ENCODE results near the gene RAI1.
"Not testable (repeated sequence)": the region's sequence is repeated elsewhere in the genome, so short reads cannot be mapped to it uniquely, and the experiment has no call there.

The RAI1 gene

DNA sequence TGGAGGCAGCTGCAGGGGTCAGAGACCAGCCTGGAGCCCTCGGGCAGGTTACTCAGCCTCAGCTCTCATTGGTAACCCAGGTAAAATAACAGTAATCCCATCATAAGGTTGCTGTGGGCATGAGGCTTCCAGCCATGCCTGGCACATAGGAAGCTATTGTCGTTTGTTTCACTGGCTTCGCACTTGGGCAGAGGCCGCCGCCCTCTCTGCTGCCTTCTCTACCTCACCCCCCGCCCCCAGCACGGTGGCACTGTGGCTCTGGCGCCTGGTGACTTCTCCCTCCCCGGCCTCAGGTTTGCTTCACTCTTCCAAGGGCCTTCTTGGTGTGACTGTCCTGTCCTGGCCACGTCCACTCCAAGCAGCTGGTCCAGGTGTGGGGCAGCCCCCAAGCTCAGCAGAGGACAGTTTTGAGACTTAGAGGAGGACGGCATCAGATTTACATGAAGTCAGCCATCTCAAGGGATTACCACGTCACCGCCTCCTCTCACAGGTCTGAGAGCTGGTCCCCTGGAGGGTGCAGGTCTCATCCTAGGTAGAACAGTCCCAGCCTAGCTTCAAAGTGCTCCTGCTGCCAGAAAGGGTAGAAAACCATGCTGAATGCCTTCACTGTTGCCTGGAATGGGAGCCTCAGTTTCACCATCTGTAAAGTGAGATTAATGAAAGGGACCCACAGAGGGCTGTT is 120.7 kb downstream of the RAI1 start:
- H3K27me3 ChIP-seq (ENCODE audit: control insufficient read depth, insufficient read depth, low read length): no peaks in the 10 kb centered on the region
- no peak overlapping the region for H3K4me2 ChIP-seq (ENCODE audit: low read length)
- no peak overlapping the region for H3K9ac ChIP-seq (ENCODE audit: low read depth, low read length)
- peaks cover 43% of the 10 kb centered on the region for H3K36me3 ChIP-seq (ENCODE audit: insufficient read depth, low read length)
- no peaks in the 10 kb centered on the region for H3K4me1 ChIP-seq (ENCODE audit: control insufficient read depth, insufficient read depth, low read length)
- H3K4me3 ChIP-seq (ENCODE audit: low read length): no peak overlapping the region
- no peaks in the 10 kb centered on the region for H3K9me3 ChIP-seq (replicated peaks; ENCODE audit: low read length)

DNA sequence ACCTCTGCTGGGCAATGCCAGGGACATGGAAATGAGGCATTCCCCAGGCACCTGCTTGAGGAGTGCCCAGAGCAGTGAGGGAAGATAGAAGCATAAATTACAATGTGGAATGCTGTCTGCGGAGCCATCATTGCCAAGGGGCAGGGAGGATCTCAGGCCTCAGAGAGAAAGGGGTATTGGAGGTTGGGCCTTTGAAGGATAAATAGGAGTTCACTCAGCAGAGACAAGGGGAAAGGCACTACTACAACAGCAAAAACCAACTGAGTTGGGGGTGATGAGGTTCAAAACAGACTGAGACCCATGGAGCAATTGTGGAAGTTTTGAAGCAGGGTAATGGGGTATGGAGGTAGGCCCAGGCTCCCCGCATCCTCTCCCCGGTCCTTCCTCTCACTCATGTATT is 122.7 kb downstream of the RAI1 start:
- Histone ChIP-seq H3K4me3 (ENCODE audit: low read length) (no peak overlapping the region), H3K4me2 (ENCODE audit: low read length) (no peak overlapping the region), H3K9ac (ENCODE audit: low read depth, low read length) (no peak overlapping the region), H3K27me3 (ENCODE audit: control insufficient read depth, insufficient read depth, low read length) (no peaks in the 10 kb centered on the region), H3K36me3 (ENCODE audit: insufficient read depth, low read length) (peaks cover 28% of the 10 kb centered on the region), H3K4me1 (ENCODE audit: control insufficient read depth, insufficient read depth, low read length) (no peaks in the 10 kb centered on the region), H3K9me3 (replicated peaks; ENCODE audit: low read length) (no peaks in the 10 kb centered on the region)

DNA sequence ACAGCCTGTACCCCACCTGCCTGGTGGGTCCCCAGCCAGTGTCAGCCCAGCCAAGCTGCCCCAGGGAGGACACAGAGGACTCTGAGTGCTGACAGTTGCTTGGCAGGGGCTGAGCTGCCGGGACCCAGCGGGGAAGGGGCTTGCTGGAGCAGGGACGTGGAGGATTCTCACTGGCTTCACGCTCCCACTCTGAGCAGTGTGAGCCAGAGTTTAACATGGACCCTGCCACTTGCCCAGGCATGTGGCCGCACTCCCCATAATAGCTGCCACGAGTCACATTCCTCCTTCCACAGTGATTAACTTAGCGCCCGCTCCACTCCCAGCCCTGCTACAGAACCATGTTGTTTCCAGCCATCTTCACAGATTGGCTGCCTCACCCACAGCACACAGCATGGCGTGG is 124.3 kb downstream of the RAI1 start:
- no peaks in the 10 kb centered on the region for H3K27me3 ChIP-seq (ENCODE audit: control insufficient read depth, insufficient read depth, low read length)
- H3K36me3 ChIP-seq (ENCODE audit: insufficient read depth, low read length): peaks cover 29% of the 10 kb centered on the region
- no peak overlapping the region for H3K4me2 ChIP-seq (ENCODE audit: low read length)
- no peak overlapping the region for H3K9ac ChIP-seq (ENCODE audit: low read depth, low read length)
- no peaks in the 10 kb centered on the region for H3K4me1 ChIP-seq (ENCODE audit: control insufficient read depth, insufficient read depth, low read length)
- H3K9me3 ChIP-seq (replicated peaks; ENCODE audit: low read length): no peaks in the 10 kb centered on the region
- no peak overlapping the region for H3K4me3 ChIP-seq (ENCODE audit: low read length)

DNA sequence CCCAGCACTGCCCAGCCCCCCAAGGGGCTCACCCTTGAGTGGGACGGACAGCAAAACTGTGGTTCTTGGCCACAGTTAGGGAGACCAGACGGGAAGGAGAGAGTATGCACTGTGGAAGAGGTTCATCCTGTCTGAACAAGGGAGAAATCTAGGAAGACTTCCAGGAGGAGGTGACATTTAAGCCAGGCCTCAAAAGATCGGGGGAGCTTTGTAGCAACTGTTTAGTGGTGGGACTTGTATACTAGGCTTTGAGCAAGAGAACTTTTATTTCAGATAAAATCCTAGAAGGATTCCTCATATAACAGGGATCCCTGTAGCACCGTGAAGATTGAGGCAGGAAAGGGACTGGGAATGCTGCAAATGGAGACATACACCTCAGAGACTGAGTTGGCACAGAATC is 124.8 kb downstream of the RAI1 start:
- peaks cover 30% of the 10 kb centered on the region for H3K36me3 ChIP-seq (ENCODE audit: insufficient read depth, low read length)

DNA sequence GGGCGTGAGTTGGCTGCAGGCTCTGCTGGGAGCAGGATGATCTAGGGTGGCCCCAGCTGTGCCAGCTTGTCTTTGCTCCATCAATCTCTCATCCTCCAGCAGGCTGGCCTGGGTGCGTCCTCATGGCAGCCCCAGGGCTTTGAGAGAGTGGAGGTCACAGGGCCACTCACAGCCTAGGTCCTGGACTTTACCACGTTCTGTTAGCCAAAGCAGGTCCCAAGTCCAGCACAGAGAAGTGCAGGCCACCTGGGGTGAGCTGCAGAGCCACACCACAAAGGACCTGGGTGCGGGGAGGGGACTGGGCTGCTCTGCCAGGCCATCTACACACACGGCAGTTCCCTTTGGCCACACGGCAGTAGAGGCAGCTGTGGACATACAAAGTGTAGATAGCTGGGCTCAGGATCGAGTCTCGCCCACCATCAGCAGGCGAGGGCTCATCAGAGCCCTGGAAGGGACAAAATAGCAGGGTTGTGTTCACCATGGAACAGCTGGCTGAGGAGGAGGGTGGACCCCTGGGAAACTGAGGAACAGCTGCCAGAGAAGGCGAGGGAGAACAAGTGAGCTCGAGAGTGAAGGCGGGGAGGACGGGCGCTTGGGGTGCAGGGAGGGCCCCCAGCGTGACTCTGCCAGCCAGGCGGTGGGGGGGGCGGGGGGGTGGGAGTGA is 125.5 kb downstream of the RAI1 start:
- Histone ChIP-seq H3K27me3 (ENCODE audit: control insufficient read depth, insufficient read depth, low read length) (no peaks in the 10 kb centered on the region), H3K9me3 (replicated peaks; ENCODE audit: low read length) (no peaks in the 10 kb centered on the region), H3K4me3 (ENCODE audit: low read length) (no peak overlapping the region), H3K36me3 (ENCODE audit: insufficient read depth, low read length) (peaks cover 30% of the 10 kb centered on the region), H3K4me2 (ENCODE audit: low read length) (no peak overlapping the region), H3K9ac (ENCODE audit: low read depth, low read length) (no peak overlapping the region), H3K4me1 (ENCODE audit: control insufficient read depth, insufficient read depth, low read length) (no peaks in the 10 kb centered on the region)

More for the DNA sequence above, 124.8 kb downstream of the RAI1 start:
- Histone ChIP-seq H3K4me2 (ENCODE audit: low read length) (no peak overlapping the region), H3K27me3 (ENCODE audit: control insufficient read depth, insufficient read depth, low read length) (no peaks in the 10 kb centered on the region), H3K9me3 (replicated peaks; ENCODE audit: low read length) (no peaks in the 10 kb centered on the region), H3K4me3 (ENCODE audit: low read length) (no peak overlapping the region), H3K4me1 (ENCODE audit: control insufficient read depth, insufficient read depth, low read length) (no peaks in the 10 kb centered on the region), H3K9ac (ENCODE audit: low read depth, low read length) (no peak overlapping the region)

DNA sequence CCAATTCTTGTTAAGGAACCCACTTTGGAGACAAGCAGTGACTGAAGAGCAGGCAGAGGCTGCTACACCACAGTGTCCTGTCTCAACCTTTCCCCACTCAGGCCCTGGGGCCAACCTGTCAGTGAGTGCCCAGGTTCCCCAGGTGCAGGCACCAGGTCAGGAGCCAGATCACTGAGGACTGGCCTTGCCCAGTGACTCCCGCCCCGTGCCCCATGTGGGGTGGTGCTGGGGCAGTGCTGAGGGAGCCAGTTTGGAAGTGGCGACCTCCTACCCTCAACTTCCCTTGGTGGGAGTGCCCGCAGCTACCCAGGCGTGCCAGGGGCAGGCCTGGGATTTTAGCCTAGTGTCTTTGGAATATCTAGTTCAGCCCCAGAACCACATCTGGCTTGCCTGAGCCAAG is 126.2 kb downstream of the RAI1 start:
- no peak overlapping the region for H3K9ac ChIP-seq (ENCODE audit: low read depth, low read length)

DNA sequence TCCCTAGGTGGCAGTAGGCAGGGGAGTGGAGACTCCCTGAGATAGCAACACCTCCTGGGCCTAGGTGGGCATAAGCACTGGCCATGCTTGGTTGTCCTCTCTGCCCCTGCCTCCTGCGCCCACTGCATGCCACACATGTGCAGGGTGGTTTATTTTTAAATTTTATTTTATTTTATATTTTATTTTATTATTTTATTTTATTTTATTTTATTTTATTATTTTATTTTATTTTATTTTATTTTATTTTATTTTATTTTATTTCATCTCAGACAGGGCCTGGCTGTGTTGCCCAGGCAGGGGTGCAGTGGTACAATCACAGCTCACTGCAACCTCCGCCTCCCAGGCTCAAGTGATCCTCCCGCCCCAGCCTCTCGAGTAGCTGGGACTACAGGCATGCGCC is 126.9 kb downstream of the RAI1 start:
- not testable (repeated sequence) for H3K4me3 ChIP-seq (ENCODE audit: low read length); H3K9me3 ChIP-seq (replicated peaks; ENCODE audit: low read length); H3K27me3 ChIP-seq (ENCODE audit: control insufficient read depth, insufficient read depth, low read length); H3K4me2 ChIP-seq (ENCODE audit: low read length); H3K4me1 ChIP-seq (ENCODE audit: control insufficient read depth, insufficient read depth, low read length); H3K9ac ChIP-seq (ENCODE audit: low read depth, low read length)
- peaks cover 42% of the 10 kb centered on the region for H3K36me3 ChIP-seq (ENCODE audit: insufficient read depth, low read length)

More for the DNA sequence above, 126.2 kb downstream of the RAI1 start:
- H3K27me3 ChIP-seq (ENCODE audit: control insufficient read depth, insufficient read depth, low read length): no peaks in the 10 kb centered on the region
- H3K9me3 ChIP-seq (replicated peaks; ENCODE audit: low read length): no peaks in the 10 kb centered on the region
- H3K4me2 ChIP-seq (ENCODE audit: low read length): no peak overlapping the region
- H3K4me3 ChIP-seq (ENCODE audit: low read length): no peak overlapping the region
- peaks cover 35% of the 10 kb centered on the region for H3K36me3 ChIP-seq (ENCODE audit: insufficient read depth, low read length)
- no peaks in the 10 kb centered on the region for H3K4me1 ChIP-seq (ENCODE audit: control insufficient read depth, insufficient read depth, low read length)

DNA sequence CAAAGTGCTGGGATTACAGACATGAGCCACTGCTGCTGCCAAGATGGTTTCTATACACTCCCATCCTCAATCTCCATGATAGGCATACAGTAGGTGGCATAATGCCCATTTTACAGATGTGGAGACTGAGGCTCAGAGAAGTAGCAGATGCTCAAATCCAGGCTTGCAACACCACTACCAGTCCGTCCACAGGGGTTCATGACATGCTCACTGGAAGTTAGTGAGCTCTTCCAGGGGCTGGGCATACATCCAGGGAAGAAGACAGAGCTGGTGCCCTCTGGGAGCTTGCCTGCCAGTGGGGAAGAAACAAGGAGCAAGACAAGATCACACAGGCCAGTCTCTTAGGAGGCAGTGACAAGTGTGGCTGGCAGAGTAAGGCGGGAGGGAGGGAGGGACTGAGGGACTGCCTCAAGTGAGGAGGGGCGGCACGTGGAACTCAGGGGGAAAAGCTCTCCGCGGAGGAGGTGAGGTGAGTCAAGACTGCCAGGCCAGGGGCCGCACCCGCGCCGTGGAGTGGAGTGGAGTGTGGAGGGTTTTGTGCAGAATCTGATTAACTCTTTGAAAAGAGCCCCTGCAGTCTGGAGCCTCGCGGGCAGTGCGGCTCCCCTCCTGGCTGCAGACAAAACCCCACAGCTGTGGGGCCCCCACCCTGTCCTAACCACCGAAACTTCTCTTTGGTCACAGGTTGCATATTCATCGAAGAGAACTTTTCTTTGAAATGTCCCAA is 127.6 kb downstream of the RAI1 start:
- Histone ChIP-seq H3K4me3 (ENCODE audit: low read length) (no peak overlapping the region), H3K27me3 (ENCODE audit: control insufficient read depth, insufficient read depth, low read length) (no peaks in the 10 kb centered on the region), H3K36me3 (ENCODE audit: insufficient read depth, low read length) (peaks cover 41% of the 10 kb centered on the region), H3K9ac (ENCODE audit: low read depth, low read length) (no peak overlapping the region), H3K4me2 (ENCODE audit: low read length) (no peak overlapping the region), H3K9me3 (replicated peaks; ENCODE audit: low read length) (no peaks in the 10 kb centered on the region), H3K4me1 (ENCODE audit: control insufficient read depth, insufficient read depth, low read length) (no peaks in the 10 kb centered on the region)

DNA sequence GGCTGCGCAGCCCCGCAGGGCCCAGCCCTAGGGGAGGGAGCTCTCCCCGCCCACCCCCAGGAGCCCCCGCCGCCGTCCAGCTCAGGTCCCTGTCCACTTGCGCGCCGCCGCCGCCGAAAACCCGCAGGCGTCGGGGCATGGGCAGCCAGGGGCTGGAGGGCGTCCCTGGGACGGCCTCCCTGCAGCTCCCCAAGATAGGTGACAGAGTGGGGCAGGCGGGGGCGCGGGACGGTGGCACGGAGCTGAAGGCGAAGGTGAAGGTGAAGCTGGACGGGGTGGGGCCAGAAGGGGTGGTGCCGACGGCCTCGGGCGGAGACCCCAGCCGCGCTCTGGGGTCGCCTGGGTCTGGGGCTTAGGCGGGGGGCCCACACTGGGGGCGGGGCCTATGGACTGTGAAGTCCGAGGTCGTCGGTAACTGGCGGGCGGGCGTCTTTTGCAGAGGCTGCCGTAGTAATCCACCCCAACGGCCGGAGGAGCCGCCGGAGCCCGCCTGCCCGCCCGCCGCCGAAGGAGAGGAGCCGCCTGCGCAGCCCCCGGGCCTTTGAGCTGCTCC is 128.3 kb downstream of the RAI1 start:
- no peak overlapping the region for H3K9ac ChIP-seq (ENCODE audit: low read depth, low read length)
- no peaks in the 10 kb centered on the region for H3K9me3 ChIP-seq (replicated peaks; ENCODE audit: low read length)
- H3K4me2 ChIP-seq (ENCODE audit: low read length): no peak overlapping the region
- H3K4me1 ChIP-seq (ENCODE audit: control insufficient read depth, insufficient read depth, low read length): no peaks in the 10 kb centered on the region
- H3K4me3 ChIP-seq (ENCODE audit: low read length): no peak overlapping the region
- peaks cover 42% of the 10 kb centered on the region for H3K36me3 ChIP-seq (ENCODE audit: insufficient read depth, low read length)
- no peaks in the 10 kb centered on the region for H3K27me3 ChIP-seq (ENCODE audit: control insufficient read depth, insufficient read depth, low read length)

DNA sequence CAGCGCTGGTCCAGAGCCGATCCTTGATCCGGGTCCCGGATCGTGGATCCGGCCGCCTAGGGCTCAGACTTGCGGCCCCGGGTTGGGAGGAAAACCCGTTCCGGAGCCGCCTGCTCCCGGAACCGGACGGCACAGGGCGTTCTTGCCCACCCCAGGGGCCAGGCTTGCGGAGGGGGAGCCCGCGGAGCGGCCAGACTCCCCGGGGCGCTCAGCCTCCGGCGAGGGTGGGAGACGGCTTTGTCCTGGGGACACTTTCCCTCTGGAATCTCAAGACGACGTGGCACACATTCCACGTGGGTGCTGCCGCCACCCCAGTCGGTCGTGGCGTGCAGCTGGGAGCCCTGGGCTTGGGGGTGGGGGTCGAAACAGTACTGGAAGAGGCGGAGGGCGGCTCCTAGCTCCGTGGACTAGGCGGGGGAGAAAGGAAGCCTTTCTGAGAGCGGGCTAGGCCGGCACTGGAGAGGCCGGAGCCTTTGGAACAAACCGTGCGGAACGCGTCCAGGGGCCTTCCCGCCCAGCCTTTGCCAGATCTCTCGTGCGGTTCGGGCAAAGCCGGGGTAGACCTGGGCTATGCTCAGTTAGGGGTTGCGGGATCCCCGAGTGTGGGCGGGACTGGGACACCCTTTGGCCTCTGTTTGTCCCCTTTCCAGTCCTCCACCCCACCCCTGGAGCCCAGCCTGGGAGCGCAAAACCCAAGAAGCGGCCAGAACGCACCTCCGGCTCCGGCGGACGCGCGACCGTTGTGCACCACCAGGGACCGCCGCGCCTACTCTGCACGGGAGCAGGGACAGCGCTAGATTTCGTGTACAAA is 129.0 kb downstream of the RAI1 start:
- no peaks in the 10 kb centered on the region for H3K4me1 ChIP-seq (ENCODE audit: control insufficient read depth, insufficient read depth, low read length)
- peaks cover 49% of the 10 kb centered on the region for H3K36me3 ChIP-seq (ENCODE audit: insufficient read depth, low read length)
- H3K9me3 ChIP-seq (replicated peaks; ENCODE audit: low read length): no peaks in the 10 kb centered on the region
- H3K4me2 ChIP-seq (ENCODE audit: low read length): no peak overlapping the region
- H3K9ac ChIP-seq (ENCODE audit: low read depth, low read length): no peak overlapping the region
- H3K4me3 ChIP-seq (ENCODE audit: low read length): no peak overlapping the region
- no peaks in the 10 kb centered on the region for H3K27me3 ChIP-seq (ENCODE audit: control insufficient read depth, insufficient read depth, low read length)

DNA sequence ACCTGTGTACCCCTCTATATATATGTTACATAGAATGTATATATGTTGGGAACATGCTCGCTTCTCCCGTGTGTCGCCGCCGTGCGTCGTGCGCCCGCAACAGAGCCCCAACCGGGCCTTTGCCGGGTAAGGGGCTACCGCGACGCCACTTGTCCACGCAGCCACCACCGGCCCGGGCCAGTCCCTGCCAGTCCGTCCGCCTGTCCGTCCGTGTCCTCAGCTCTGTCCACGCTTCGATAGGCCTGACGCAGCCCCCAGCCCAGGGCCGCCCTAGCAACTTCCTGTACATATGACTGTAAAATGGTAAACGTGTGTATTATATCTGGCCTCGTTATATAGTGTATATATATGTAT is 129.6 kb downstream of the RAI1 start:
- H3K36me3 ChIP-seq (ENCODE audit: insufficient read depth, low read length): peaks cover 44% of the 10 kb centered on the region

More for the DNA sequence above, 129.6 kb downstream of the RAI1 start:
- no peak overlapping the region for H3K9ac ChIP-seq (ENCODE audit: low read depth, low read length)
- no peak overlapping the region for H3K4me3 ChIP-seq (ENCODE audit: low read length)
- H3K4me1 ChIP-seq (ENCODE audit: control insufficient read depth, insufficient read depth, low read length): no peaks in the 10 kb centered on the region
- H3K4me2 ChIP-seq (ENCODE audit: low read length): no peak overlapping the region
- no peaks in the 10 kb centered on the region for H3K9me3 ChIP-seq (replicated peaks; ENCODE audit: low read length)
- no peaks in the 10 kb centered on the region for H3K27me3 ChIP-seq (ENCODE audit: control insufficient read depth, insufficient read depth, low read length)

Measured in skeletal muscle satellite cell (primary cell).